ENCODE data around the gene FAM181A.

DNA sequence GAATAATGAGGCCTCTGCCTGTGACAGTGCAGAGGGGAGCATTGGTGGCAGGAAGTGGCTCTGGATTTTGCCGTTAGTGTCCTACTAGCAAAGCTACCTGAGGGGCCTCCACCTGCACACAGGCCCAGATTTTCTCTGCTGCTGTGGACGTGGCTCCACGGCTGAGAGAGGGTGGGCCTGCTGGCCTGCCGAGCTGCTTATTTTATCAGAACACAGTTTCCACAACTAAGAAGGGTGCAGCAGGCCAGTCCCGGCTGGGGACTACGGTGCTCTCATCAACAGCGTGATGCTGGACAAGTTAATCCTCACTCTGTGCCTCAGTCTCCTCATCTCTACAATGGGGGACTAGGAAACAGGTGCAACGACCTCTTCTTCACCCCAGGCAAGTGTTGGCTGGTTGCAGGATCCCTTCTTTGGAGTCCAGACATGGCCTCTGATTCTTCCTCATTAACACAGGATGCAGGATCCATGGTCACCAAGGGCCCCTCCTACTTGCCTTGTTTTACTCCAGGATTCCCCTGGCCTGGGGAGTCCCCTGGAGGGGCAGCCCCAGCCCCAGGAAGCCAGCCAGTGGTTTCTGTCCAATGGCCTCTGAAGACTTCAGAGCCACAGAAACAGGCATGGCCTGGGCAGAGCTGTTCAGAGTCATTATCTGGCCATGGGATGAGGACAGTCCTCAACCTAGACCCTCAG, 3.3 kb downstream of the FAM181A start:
- TF ChIP-seq, protein P1, sequence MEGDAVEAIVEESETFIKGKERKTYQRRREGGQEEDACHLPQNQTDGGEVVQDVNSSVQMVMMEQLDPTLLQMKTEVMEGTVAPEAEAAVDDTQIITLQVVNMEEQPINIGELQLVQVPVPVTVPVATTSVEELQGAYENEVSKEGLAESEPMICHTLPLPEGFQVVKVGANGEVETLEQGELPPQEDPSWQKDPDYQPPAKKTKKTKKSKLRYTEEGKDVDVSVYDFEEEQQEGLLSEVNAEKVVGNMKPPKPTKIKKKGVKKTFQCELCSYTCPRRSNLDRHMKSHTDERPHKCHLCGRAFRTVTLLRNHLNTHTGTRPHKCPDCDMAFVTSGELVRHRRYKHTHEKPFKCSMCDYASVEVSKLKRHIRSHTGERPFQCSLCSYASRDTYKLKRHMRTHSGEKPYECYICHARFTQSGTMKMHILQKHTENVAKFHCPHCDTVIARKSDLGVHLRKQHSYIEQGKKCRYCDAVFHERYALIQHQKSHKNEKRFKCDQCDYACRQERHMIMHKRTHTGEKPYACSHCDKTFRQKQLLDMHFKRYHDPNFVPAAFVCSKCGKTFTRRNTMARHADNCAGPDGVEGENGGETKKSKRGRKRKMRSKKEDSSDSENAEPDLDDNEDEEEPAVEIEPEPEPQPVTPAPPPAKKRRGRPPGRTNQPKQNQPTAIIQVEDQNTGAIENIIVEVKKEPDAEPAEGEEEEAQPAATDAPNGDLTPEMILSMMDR (IDR thresholded peaks at IDR 0.05), result no peak
- no peak for TF ChIP-seq POLR2AphosphoS5 (IDR thresholded peaks at IDR 0.05; ENCODE audit: low read depth, low read length)
- TF ChIP-seq, protein P2, sequence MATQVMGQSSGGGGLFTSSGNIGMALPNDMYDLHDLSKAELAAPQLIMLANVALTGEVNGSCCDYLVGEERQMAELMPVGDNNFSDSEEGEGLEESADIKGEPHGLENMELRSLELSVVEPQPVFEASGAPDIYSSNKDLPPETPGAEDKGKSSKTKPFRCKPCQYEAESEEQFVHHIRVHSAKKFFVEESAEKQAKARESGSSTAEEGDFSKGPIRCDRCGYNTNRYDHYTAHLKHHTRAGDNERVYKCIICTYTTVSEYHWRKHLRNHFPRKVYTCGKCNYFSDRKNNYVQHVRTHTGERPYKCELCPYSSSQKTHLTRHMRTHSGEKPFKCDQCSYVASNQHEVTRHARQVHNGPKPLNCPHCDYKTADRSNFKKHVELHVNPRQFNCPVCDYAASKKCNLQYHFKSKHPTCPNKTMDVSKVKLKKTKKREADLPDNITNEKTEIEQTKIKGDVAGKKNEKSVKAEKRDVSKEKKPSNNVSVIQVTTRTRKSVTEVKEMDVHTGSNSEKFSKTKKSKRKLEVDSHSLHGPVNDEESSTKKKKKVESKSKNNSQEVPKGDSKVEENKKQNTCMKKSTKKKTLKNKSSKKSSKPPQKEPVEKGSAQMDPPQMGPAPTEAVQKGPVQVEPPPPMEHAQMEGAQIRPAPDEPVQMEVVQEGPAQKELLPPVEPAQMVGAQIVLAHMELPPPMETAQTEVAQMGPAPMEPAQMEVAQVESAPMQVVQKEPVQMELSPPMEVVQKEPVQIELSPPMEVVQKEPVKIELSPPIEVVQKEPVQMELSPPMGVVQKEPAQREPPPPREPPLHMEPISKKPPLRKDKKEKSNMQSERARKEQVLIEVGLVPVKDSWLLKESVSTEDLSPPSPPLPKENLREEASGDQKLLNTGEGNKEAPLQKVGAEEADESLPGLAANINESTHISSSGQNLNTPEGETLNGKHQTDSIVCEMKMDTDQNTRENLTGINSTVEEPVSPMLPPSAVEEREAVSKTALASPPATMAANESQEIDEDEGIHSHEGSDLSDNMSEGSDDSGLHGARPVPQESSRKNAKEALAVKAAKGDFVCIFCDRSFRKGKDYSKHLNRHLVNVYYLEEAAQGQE (IDR thresholded peaks at IDR 0.05; ENCODE audit: insufficient read depth in 1 of 2, low read depth in 2 of 2, low read length in 1 of 2), result no peak
- no peak for TF ChIP-seq TCF7L2 (IDR thresholded peaks at IDR 0.05; ENCODE audit: low read depth, low read length)
- no peak for TF ChIP-seq SIN3A (IDR thresholded peaks at IDR 0.05; ENCODE audit: borderline replicate concordance, insufficient read depth, low read depth, low read length)

Data from Panc1 (cell line).